Body of pancreas (tissue), 4 donors: ENCODE measurements around the gene ESYT1. TPM values are rescaled to one million over a fixed set of nuclear protein-coding genes. Genes with fewer than 3 reads are reported as not detected.
A peak's percentile ranks its signal among the peaks of the same experiment; 100 is the strongest.

Experiments
- ATAC-seq: fragments of 150-250 bp; one replicate; pipeline ENCODE4 v1.9.1; 2016
- DNase-seq, 4 donors: peaks; one replicate each; pipeline ENCODE4 v3.0.0-alpha.2; 2019
- H3K27ac ChIP-seq, 4 donors: fragments of 200-600 bp; sonication (generic); 1 replicate in 3 of 4; 2 replicates in 1 of 4; pipeline versions ENCODE4 v1.5.1 to v1.6.1; 2016 to 2019; ENCODE audit warnings: mild to moderate bottlenecking in 1 of 4, mixed read lengths in 1 of 4, moderate library complexity in 1 of 4
- H3K27me3 ChIP-seq, 2 donors: fragments of 200-600 bp; sonication (generic); one replicate each; pipeline ENCODE4 v1.6.0; 2016; ENCODE audit warnings: mild to moderate bottlenecking in 1 of 2
- H3K36me3 ChIP-seq, 2 donors: fragments of 200-600 bp; sonication (generic); replicated peaks in 1 of 2; 2 replicates each; pipeline ENCODE4 v1.5.1; 2016; ENCODE audit warnings: low read depth in 2 of 2; ENCODE audit not compliant: insufficient read depth in 1 of 2
- H3K4me1 ChIP-seq: fragments of 200-600 bp; sonication (generic); one replicate; pipeline ENCODE4 v1.6.0; 2016
- H3K4me3 ChIP-seq, 2 donors: fragments of 200-600 bp; sonication (generic); 1 replicate in 1 of 2; 2 replicates in 1 of 2; pipeline ENCODE4 v1.5.1; 2016 to 2019
- H3K9me3 ChIP-seq, 3 donors: fragments of 200-600 bp; sonication (generic); 1 replicate in 2 of 3; 2 replicates in 1 of 3; pipeline ENCODE4 v1.5.1; 2016
- CTCF ChIP-seq, 7 experiments: fragments of 450-650 bp in 4 of 7; fragments of 200-600 bp in 3 of 7; sonication (generic) in 3 of 7; IDR thresholded peaks; one replicate each; pipeline ENCODE4 v1.5.1; 2016 to 2019; ENCODE audit warnings: antibody characterized with exemption in 7 of 7
- POLR2A ChIP-seq, 3 donors: fragments of 450-650 bp; IDR thresholded peaks; one replicate each; pipeline ENCODE4 v1.6.1; 2016; ENCODE audit warnings: antibody characterized with exemption in 3 of 3, mild to moderate bottlenecking in 2 of 3
- WGBS, 2 donors: methylation state at CpG; one replicate each; pipeline ENCODE4 v1.1.5; 2017; 5-methylcytosine and 5-hydroxymethylcytosine counted together
- intact Hi-C: fragments of 100-400 bp; cut with DNase I; formaldehyde crosslinking; loops from one replicate; pipeline ENCODE4 v1.15.1; 2023
- total RNA-seq, 2 donors: library from RNA; depleted of rRNA; stranded (reverse); fragments of >200 nt; gene quantifications; one replicate each; pipeline ENCODE4 v1.1.0, GENCODE V29; 2016

Gene ESYT1
- total RNA-seq, 2 donors from 2014 or later = 43.3 to 182 TPM

GRCh38 chr12:56097738-56098137 lies 30.3 kb upstream of the ESYT1 start:
- Histone ChIP-seq H3K27ac (no peak overlapping the region), H3K4me1 (no peaks in the 10 kb centered on the region), H3K9me3 (no peaks in the 10 kb centered on the region), H3K4me3 (no peak overlapping the region), H3K27me3 (no peaks in the 10 kb centered on the region), H3K36me3 (peaks cover 11 to 36% of the 10 kb centered on the region in 2 donors)
- no peak for ATAC-seq
- intact Hi-C loops = no loop called here
- no peak for TF ChIP-seq CTCF (IDR thresholded peaks at IDR 0.05)
- no peak for TF ChIP-seq POLR2A (IDR thresholded peaks at IDR 0.05)
- WGBS, 2 donors = 87 to 92% methylated on average over 6 of the region's 6 CpGs
- DNase-seq = no peak

GRCh38 chr12:56098592-56098991 lies 29.5 kb upstream of the ESYT1 start:
- Histone ChIP-seq H3K4me3 (no peak overlapping the region), H3K27ac (no peak overlapping the region), H3K4me1 (peaks cover 7% of the 10 kb centered on the region), H3K9me3 (no peaks in the 10 kb centered on the region), H3K36me3 (peaks cover 7 to 28% of the 10 kb centered on the region in 2 donors), H3K27me3 (no peaks in the 10 kb centered on the region)
- ATAC-seq (no peak), DNase-seq (peak in 1 of 4 donors; percentile 28)
- 60 to 89% methylated on average over 3 of the region's 3 CpGs for WGBS, 2 donors
- intact Hi-C loops = no loop called here
- TF ChIP-seq POLR2A (IDR thresholded peaks at IDR 0.05) (no peak), CTCF (IDR thresholded peaks at IDR 0.05) (no peak)

- 81 to 83% methylated on average over 4 of the region's 4 CpGs for WGBS, 2 donors
- ATAC-seq (no peak), DNase-seq (no peak)
- H3K27me3 ChIP-seq = no peaks in the 10 kb centered on the region
- H3K27ac ChIP-seq = no peak overlapping the region
- intact Hi-C loops = no loop called here
- TF ChIP-seq POLR2A (IDR thresholded peaks at IDR 0.05) (no peak), CTCF (IDR thresholded peaks at IDR 0.05) (no peak)
- no peaks in the 10 kb centered on the region for H3K9me3 ChIP-seq
- H3K4me3 ChIP-seq = no peak overlapping the region
- H3K36me3 ChIP-seq = peaks cover 7 to 24% of the 10 kb centered on the region in 2 donors
- H3K4me1 ChIP-seq = peaks cover 10% of the 10 kb centered on the region
Measured at GRCh38 chr12:56099787-56100186, 28.3 kb upstream of the ESYT1 start.

- 82 to 83% methylated on average over 13 to 14 of the region's 14 CpGs for WGBS, 2 donors
Measured at GRCh38 chr12:56101045-56101444, 27.0 kb upstream of the ESYT1 start.

More at GRCh38 chr12:56101045-56101444, 27.0 kb upstream of the ESYT1 start:
- peaks cover 19% of the 10 kb centered on the region for H3K4me1 ChIP-seq
- no peak for ATAC-seq
- intact Hi-C loops = no loop called here
- H3K27me3 ChIP-seq = no peaks in the 10 kb centered on the region
- no peak overlapping the region for H3K4me3 ChIP-seq
- H3K36me3 ChIP-seq = peaks cover 0 to 20% of the 10 kb centered on the region in 2 donors
- no peak for DNase-seq
- H3K9me3 ChIP-seq = no peaks in the 10 kb centered on the region
- TF ChIP-seq POLR2A (IDR thresholded peaks at IDR 0.05) (no peak), CTCF (IDR thresholded peaks at IDR 0.05) (no peak)
- H3K27ac ChIP-seq = no peak overlapping the region
